SU-DHL-6 (cell line): ENCODE data around the gene HOXB6.

Source experiments
- EZH2phosphoT487 ChIP-seq: fragments of 200-600 bp; sonication (generic), shearing (Covaris generic); conservative IDR thresholded peaks from 2 replicates; pipeline ENCODE4 v1.6.1; 2018; ENCODE audit warnings: mild to moderate bottlenecking, antibody characterized with exemption, low read length, moderate library complexity, mixed read lengths
- TF ChIP-seq, protein P1 (sequence below): fragments of 200-600 bp; sonication (generic); IDR thresholded peaks from one replicate; pipeline ENCODE4 v1.5.1; 2017; ENCODE audit warnings: antibody characterized with exemption, mild to moderate bottlenecking, low read length, moderate library complexity; ENCODE audit not compliant: insufficient read depth, poor library complexity, severe bottlenecking

DNA sequence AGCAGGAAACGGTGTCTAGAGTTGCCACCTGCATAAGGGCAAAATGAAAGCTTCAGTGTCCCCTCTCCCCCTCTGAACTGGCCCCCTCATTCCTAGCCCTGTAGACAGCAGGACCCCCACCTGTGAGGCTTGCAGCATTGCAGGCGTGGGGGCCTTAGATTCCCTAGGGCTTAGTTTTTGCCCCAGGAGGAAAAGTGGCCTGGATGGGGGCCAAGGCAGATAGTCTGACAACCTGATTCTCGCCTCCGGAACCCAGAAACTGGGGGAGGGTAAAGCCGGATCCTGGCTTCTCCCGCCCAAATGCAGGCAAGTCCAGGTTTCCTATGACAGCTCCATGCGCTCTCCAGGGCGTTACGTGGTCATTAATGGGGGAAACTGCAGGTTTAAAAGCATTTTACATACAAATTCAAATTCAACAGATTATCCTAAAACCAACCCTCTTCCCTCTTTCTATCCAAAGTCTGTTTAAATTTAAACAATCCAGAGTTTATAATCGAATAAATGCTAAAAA, 678 bp upstream of the HOXB6 start:
- TF ChIP-seq, protein P1, sequence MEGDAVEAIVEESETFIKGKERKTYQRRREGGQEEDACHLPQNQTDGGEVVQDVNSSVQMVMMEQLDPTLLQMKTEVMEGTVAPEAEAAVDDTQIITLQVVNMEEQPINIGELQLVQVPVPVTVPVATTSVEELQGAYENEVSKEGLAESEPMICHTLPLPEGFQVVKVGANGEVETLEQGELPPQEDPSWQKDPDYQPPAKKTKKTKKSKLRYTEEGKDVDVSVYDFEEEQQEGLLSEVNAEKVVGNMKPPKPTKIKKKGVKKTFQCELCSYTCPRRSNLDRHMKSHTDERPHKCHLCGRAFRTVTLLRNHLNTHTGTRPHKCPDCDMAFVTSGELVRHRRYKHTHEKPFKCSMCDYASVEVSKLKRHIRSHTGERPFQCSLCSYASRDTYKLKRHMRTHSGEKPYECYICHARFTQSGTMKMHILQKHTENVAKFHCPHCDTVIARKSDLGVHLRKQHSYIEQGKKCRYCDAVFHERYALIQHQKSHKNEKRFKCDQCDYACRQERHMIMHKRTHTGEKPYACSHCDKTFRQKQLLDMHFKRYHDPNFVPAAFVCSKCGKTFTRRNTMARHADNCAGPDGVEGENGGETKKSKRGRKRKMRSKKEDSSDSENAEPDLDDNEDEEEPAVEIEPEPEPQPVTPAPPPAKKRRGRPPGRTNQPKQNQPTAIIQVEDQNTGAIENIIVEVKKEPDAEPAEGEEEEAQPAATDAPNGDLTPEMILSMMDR: no peak
- no peak for TF ChIP-seq EZH2phosphoT487
